Measurements from ENCODE around the gene GALNT16. TPM values are rescaled to one million over a fixed set of nuclear protein-coding genes. Genes with fewer than 3 reads are reported as not detected.

Gene GALNT16
- total RNA-seq, 1 donor from 2014 or later, result 4.5 TPM

DNA sequence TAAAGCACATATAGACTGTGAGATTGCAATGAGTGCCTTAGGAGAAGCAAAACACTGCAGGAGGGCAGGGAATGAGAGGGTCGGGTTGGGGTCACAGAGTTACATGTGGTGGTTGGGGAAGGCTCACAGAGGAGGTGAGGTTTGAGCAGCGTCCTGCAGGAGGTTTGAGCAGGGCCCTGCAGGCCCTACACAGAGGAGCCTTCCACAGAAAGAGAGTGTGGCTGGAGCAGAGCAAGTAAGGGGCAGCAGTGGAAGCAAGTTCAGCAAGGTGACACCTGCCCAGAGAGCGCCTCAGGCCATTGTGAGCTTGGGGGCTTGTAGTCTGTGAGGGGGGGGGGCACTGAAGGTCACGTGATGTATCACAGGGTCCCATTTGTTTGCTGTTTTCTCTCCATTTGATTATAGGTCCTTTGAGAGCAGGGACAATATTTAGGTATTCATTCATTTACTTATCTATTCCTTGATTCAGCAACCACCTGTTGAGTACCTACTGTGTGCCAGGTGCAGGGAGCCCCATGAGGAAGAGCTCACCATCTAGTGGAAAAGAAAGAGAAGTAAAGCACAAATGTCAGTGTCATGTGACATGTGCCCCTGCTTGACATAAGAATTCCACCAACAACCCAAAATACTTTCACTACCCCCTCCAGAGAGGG is 56.6 kb downstream of the GALNT16 start:
- DNase-seq (ENCODE audit: low read depth), result no peak

DNA sequence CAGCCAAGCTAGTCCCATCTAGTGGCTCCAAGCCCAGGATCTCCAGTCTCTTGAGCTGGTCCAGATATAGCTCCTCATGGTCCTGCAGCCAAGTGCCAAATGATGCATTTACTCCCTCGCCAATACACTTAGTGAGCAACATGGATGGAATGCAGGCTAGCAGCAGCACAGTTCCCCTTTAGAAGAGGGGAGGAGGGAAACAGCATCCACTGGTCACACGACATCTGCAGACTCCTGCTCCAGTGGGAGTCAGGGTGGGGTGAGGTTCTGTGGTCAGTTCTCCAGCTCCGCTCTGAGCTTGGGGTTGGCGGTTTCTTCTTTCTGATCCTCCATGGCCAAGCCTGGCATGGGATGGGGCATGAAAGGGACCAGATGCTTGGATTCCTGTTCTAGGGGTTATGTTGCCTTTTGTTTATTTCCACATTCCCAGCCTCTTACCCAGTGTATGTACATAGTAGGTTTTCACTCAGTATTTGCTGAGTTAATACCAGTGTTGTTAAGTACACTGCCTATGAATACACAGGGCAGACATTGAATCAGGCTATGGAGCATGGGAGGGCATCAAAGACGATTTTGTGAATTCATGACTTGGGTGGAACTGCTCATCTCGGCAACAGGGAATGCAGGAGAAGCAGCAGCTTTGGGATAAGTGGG is 57.3 kb downstream of the GALNT16 start:
- peak; percentile 100 for DNase-seq (ENCODE audit: low read depth)

DNA sequence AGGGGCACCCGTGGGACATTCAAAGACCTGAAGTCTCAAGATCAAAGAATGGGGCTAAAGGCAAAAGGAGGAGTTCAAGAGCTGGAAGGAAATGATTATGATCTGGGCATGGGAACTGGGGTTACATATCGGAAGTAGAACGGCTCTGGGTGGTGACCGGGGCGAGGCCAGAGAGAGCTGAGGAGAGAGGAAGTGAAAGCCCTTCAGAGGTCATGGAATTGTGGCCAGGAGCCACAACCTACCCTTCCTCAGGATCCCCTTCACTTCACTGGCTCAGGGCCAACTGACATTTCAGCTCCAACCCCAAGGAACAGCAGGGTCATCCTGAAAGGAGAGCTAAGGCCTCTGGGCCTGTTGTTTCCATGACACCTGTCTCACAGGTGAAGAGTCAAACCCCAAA is 57.8 kb downstream of the GALNT16 start:
- DNase-seq (ENCODE audit: low read depth), result no peak

DNA sequence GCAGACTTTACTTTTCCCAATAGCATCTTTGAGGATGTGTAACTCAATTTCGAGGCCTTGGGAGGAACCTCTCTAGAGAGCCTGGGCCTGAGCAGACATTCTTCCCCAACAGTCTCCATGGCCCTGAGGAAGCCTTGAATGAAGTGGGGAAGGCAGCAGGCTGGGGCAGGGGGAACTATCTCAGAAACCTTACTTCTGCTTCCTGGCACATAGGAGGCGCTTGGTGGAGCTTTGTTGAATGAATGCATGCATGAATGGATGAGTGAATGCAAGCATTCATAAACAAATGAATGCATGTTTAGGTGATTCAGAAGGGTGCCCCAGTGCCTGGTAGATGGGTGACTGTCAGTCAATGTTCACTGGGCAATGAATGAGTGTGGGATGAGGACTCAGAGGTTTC is 58.3 kb downstream of the GALNT16 start:
- DNase-seq (ENCODE audit: low read depth), result no peak

DNA sequence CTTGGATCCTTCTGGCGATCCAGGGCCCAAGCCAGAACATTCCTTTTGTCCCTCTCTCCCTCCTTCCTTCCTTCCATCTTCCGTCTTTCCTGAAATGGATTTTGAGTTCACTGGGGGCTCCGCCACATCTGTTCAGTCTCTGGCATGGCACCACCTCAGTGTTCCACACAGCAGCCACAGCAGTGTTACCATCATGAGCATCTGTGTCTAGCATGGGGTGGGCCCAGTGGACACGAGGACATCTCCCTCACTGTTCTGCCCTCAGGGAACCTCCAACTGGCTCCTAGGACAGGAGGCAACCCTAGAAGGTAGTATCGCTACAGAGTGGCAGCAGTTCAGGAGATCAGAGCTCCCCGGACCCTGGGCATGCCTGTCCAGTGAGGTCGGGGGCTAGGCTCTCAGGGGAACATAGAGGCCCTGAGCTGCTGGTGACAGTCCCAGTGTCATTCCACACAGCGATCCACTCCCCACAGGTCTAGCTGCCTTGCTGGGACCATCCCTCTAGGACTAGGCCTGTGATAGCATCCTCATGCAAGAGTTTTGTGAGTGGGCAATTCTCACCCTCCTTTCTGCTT is 59.0 kb downstream of the GALNT16 start:
- DNase-seq (ENCODE audit: low read depth), result no peak

DNA sequence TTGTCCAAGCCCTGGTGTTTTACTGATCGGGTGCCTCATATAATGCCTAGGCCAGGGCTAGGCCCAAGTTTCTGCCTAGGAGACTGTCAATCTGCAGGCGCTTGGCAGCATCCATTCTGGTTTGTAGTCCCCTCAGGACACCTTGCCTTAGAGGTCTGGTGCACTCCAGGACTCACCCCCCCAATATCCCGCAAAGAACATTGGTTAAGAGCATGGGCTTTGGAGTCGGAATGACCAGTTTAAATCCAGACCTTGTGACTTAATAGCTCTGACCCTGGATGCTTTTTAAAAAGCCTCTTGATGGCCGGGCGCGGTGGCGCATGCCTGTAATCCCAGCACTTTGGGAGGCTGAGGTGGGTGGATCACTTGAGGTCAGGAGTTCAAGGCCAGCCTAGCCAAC is 60.0 kb downstream of the GALNT16 start:
- no peak for DNase-seq (ENCODE audit: low read depth)

DNA sequence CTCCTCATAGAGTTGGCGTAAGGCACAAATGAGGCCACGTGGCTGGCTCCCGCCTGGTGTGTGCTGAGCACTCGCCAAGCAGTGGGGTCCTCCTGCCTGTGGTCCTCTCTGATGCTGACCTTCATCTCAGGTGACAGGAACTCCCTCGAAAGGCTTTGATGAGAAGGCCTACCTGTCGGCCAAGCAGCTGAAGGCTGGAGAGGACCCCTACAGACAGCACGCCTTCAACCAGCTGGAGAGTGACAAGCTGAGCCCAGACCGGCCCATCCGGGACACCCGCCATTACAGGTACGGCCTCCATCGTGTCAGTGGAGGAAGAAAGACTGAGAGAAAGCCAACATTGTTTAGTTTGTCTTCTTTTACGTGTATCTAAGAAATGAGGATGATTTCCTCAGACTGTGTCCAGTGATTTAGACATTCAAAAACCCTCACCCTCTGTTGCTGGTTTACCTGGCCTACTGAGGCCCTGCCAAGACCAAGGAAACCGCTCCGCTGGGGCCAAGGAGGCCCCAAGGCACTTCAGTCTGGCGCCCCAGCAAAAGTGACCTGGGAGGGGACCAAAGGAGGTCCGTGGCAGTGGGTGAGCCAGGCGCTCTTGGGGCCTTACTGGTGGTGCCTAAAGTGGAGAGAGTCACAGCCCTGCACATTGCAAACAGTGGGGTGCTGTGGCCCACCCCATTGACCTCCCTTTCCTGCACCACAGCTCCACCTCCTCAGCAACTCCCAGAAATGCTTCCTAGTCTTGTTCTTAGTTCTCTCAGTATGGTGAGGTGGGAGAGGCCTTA is 60.8 kb downstream of the GALNT16 start:
- no peak for DNase-seq (ENCODE audit: low read depth)

DNA sequence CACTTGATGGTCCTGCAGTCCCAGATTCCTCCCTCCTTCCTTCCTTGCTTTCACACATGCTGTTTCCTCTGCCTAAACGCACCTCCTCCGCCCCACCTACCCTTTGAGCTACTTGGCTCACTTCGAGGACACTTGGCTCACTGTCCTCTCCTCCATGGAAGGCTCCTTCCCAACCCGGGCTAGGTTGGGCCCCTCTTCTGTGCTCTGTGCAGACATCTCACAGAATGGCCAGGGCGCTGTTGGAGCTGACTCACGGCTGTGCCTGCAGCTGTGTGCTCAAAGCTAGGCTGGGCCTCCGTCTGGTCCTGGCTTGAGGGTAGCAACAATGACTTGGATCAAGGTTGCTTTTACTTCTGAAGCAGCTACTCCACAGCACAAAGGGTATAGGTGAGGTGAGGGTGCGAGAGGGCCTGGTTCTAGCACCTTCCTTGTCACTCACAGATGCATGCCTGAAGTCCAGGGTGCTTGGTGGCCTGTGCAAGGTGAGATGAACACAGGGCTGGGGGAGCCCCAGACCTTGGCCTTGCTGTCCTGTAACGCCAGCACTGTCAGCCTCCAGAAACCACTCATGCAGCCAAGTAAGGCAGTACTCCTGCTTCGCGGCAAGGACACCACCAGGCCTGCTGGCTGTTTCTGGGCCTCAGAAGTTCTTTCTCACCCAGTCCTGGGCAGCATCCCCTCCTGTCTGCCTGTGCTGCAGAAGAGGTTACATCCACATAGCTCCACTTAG is 61.8 kb downstream of the GALNT16 start:
- no peak for DNase-seq (ENCODE audit: low read depth)

DNA sequence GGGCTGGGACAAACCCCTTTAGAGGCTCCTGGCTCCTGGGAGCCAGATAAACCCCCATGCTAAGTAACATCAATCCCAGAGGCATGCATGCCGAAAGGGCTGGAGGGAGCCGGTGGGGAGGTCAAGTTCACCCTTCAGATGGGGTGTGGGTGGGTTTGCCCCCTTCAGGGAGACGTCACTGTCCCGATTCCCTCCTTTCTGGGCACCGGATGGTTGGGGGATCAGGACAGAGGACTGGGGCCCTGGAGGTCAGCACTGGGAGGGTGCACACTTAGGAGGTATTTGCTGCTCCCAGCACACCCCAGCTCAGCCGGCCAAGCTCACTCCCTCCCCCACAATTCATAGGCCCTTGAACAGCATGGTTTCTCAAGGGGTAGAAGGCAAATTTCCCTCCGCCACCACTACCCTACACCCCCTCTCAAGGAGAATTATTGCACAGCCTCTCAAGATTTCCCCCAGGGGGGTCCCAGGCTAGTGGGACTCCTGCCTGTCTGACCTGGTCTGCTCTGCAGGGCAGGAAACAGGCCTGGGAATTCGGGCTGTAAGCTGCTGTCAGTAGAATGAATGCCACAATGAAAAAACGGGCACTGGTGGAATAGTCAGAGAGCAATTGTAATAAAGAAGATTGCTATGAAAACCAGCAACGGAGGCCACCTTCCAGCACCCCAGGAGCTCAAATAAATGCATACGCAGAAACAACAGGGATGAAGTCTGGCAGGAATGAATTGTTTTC is 63.5 kb downstream of the GALNT16 start:
- DNase-seq (ENCODE audit: low read depth), result no peak

DNA sequence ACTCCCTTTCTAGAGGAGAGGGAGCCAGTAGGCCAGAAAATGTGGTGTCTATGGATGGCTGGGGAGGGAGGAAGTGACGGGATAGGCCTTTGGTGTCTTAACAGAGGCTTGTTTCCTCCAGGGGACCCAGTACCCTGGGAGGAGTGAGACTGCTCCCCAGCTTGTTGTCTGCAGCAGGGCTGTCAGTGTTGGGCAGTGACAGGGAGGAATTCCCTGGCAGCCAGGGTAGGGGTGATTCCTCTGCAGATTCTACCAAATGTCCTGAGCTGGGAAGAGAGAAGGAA is 64.0 kb downstream of the GALNT16 start:
- DNase-seq (ENCODE audit: low read depth), result no peak

DNA sequence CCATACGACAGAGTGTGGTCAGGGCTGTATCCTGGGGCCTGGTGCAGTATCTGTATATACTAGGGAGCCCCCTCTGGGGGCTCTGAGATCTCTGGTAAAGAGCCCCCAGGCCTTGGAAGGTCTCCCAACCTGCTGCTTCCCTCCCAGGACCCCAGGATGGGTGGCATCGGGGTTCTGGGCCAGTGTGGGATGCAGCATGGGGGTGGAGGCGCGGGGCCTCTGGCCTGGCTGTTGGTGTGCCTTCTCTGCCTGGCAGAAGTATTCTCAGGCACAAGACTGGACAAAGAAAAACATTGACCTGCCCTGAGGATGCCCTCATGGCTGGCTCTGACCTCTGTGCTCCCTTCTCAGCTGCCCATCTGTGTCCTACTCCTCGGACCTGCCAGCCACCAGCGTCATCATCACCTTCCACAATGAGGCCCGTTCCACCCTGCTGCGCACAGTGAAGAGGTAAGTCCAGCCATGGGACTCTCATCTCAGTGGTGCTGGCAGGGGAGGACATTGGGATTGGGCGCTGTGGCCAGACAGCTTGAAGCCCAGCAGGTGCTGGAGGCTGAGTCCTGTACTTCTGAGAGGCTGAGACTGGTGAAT is 64.5 kb downstream of the GALNT16 start:
- no peak for DNase-seq (ENCODE audit: low read depth)

DNA sequence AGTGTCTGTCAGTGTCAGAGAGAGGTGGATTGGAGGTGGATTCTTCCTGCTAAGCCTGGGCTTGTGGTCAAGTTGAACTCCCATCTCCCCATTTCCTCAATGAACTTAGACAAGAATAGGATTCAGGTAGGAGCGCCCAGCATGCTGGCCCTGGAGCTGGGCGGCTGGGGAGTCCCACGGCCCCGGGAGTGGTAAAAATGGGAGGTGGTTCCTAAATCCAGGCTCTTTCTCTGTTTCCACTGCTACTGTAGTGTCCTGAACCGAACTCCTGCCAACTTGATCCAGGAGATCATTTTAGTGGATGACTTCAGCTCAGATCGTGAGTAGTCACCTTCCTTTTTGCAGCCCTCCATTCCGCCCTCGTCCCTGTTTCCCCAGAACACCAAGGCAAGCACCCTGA is 65.1 kb downstream of the GALNT16 start:
- no peak for DNase-seq (ENCODE audit: low read depth)

DNA sequence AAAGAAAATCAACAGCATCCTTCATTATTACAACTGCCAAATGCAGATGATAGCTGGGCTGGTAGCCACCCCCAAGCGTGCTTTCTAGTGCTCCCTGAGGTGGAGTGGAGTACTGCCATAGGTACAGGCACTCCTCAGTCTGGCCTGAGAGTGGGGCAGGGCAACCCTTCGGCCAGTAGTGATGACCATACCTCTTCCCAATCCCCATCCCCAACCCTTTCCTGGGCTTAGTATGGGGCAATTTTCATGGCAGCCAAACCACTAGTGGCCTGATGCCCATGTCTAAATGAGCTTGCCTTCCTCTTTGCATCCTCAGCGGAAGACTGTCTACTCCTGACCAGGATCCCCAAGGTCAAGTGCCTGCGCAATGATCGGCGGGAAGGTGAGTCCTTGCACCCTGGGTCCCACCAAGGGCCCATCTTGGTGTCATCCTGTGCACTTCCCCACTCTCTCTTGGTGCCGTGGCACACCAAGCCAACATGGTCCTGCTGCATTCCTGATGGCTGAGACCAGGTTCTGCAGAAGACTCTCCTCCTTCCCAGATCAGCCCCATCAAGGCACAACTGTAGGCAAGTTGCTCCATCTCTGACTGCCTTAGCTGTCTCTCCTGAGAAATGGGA is 65.8 kb downstream of the GALNT16 start:
- no peak for DNase-seq (ENCODE audit: low read depth)

DNA sequence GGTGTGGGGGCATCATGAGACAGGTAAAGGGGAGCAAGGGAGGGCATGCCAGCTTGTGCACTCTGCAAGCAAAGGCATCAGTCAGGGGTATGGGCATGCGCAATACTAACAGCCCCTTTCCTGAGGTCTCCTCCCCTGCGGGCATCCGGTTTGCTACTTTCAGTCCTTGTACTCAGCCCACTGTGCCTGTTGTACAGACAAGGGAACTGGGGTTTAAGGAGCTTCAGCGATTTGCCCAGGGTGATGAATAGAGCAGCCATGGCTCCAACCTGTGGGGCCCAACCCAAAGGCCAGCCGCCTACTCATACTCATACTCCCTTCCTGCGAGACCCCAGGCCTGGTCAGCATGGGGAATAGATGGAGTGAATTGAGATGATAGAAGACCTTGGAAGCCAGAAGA is 66.7 kb downstream of the GALNT16 start:
- no peak for DNase-seq (ENCODE audit: low read depth)

DNA sequence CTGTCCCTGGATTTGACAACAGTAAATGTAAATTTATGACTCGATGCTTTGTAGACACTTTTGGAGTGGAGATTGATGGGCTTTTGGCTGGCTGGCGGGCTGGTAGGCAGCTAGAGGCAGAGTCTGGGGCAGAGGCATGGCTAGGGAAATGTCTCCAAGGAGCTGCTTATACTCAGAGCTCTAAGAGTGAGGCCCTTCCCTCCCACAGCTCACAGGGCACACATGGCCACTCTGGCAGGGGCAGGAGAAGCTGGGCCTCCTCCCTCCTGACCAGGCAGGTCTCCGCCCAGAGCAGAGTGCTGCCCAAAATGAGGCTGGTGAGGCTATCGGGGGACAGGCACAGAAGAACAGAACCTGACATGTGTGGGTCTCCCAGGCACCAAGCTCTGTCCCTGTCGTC is 67.5 kb downstream of the GALNT16 start:
- no peak for DNase-seq (ENCODE audit: low read depth)

DNA sequence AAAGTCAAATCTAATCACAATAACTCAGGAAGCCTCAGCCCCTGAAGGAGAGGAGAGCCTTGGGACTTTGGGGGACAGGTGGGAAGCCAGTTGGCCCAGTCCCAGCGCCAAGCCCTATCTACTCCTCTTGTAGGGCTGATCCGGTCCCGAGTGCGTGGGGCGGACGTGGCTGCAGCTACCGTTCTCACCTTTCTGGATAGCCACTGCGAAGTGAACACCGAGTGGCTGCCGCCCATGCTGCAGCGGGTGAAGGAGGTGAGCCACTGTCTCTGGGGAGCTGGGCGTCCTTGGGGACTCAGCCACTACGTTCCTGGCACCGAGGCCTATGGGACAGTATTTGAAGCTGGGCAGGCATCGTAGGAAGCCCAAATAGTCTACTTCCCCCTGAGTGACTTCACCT is 68.4 kb downstream of the GALNT16 start:
- DNase-seq (ENCODE audit: low read depth), result no peak

DNA sequence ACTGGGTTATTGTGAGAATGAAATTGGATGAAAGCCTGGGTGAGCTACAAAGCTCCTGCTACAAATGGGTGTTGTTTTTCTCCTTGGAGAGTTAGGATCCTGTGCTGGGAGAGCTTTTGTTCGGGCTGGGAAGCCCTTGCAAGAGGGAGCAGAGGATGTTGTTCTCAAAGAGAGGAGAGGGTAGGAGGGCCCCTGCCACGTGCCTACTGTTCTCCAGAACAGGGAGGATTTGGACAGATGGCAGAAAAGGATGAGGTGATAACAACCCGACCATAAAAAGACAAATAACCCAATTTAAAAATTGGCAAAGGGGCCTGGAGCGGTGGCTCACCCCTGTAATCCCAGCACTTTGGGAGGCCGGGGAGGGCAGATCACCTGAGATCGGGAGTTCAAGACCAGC is 68.8 kb downstream of the GALNT16 start:
- DNase-seq (ENCODE audit: low read depth), result no peak

DNA sequence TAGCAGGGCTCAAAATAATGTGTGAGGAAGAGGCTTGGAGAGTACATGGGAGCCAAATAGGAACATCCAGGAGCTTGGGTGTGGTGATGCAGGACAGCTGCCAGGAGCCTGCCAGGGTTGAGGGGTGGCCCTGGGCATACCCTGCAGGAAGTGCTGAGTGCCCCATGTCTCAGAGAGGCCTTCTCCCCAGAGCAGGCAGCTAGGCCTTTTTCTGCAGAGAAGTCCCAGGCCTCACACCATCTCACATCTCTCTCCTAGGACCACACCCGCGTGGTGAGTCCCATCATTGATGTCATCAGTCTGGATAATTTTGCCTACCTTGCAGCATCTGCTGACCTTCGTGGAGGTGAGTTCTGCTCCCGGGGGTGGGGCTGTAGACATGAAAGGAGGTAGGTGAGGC is 71.2 kb downstream of the GALNT16 start:
- DNase-seq (ENCODE audit: low read depth), result no peak

DNA sequence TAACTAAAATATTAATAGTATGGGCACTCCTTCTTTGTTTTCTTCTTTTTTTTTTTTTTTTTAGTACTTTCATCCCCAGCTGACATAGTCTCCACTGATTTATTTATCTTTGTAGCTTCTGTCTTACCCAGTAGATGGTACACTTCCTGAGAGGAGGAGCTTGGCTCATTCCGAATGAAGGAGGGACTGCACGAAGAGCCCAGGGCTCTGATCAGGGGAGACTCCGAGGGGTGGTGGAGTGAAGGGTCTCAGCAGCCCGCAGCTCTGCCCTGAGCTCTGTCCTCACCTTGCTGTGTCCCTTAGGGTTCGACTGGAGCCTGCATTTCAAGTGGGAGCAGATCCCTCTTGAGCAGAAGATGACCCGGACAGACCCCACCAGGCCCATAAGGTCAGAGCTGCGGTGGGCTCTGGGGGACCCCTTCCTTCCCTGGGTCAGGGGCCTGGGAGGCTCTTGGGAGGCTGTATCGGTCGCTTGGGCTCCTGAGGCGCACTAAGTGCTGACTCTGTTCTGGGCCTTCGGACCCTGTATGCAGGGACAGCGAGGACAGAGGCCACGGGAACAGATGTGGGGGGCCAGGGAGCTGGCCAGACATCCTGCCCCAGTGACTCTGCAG is 72.9 kb downstream of the GALNT16 start:
- DNase-seq (ENCODE audit: low read depth), result no peak

Data from myocyte (in vitro differentiated cells).